ENCODE measurements around the gene EFCAB5.
"Not testable (repeated sequence)": the region's sequence is repeated elsewhere in the genome, so short reads cannot be mapped to it uniquely, and the experiment has no call there.

EFCAB5 gene

GRCh38 chr17:30062372-30062771, 120.9 kb downstream of the EFCAB5 start:
- no peak overlapping the region for H3K27ac ChIP-seq (ENCODE audit: low read length)
- no peaks in the 10 kb centered on the region for H3K9me3 ChIP-seq (ENCODE audit: control insufficient read depth, insufficient read depth, low read length)
- H3K4me1 ChIP-seq (ENCODE audit: control insufficient read depth, insufficient read depth, low read length): no peaks in the 10 kb centered on the region
- no peak overlapping the region for H3K4me3 ChIP-seq (ENCODE audit: low read length)
- DNase-seq (ENCODE audit: low read depth, low spot score): no peak
- no CpG with 5 or more reads among the region's 4 CpGs for WGBS (ENCODE audit: insufficient coverage, insufficient read length)
- no peaks in the 10 kb centered on the region for H3K27me3 ChIP-seq (ENCODE audit: control insufficient read depth, insufficient read depth, low read length)
- H3K36me3 ChIP-seq (ENCODE audit: control insufficient read depth, insufficient read depth, low read length): no peaks in the 10 kb centered on the region

DNA sequence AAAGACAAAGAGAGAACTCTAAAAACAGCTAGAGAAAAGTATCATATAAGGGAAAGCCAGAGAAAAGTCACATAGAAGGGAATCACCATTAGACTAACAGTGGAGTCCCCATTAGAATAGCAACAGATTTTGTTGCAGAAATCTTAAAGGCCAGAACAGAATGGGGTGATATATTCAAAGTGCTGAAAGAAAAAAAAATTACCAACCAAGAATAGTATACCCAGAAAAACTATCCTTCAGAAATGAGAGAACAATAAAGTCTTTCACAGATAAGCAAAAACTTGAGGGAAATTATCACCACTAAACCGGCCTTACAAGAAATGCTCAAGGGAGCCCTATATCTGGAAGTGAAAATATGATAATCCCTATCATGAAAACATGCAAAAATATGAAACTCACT, 123.3 kb downstream of the EFCAB5 start:
- DNase-seq (ENCODE audit: low read depth, low spot score): no peak
- no peaks in the 10 kb centered on the region for H3K36me3 ChIP-seq (ENCODE audit: control insufficient read depth, insufficient read depth, low read length)
- no CpG with 5 or more reads among the region's 1 CpG for WGBS (ENCODE audit: insufficient coverage, insufficient read length)

DNA sequence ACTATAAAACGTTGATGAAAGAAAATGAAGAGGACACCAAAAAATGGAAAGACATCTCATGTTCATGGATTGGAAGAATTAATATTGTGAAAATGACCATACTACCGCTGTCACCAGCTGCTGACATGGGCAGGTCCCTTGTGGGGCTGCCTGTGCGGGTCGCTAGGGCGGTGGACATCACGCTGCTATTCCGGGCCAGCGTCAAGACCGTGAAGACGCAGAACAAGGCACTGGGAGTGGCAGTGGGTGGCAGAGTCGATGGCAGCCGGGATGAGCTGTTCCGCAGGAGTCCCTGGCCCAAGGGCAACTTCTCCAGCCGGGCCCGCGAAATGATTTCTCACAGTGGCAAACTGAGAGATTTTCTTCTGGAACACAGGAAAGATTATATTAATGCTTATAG, 127.0 kb downstream of the EFCAB5 start:
- H3K27ac ChIP-seq (ENCODE audit: low read length): no peak overlapping the region
- no peaks in the 10 kb centered on the region for H3K9me3 ChIP-seq (ENCODE audit: control insufficient read depth, insufficient read depth, low read length)
- DNase-seq (ENCODE audit: low read depth, low spot score): no peak
- no peak overlapping the region for H3K4me3 ChIP-seq (ENCODE audit: low read length)
- no peaks in the 10 kb centered on the region for H3K36me3 ChIP-seq (ENCODE audit: control insufficient read depth, insufficient read depth, low read length)
- WGBS (ENCODE audit: insufficient coverage, insufficient read length): no CpG with 5 or more reads among the region's 16 CpGs
- H3K27me3 ChIP-seq (ENCODE audit: control insufficient read depth, insufficient read depth, low read length): no peaks in the 10 kb centered on the region
- H3K4me1 ChIP-seq (ENCODE audit: control insufficient read depth, insufficient read depth, low read length): no peaks in the 10 kb centered on the region

More for the DNA sequence above, 123.3 kb downstream of the EFCAB5 start:
- no peaks in the 10 kb centered on the region for H3K9me3 ChIP-seq (ENCODE audit: control insufficient read depth, insufficient read depth, low read length)
- H3K4me3 ChIP-seq (ENCODE audit: low read length): no peak overlapping the region
- H3K4me1 ChIP-seq (ENCODE audit: control insufficient read depth, insufficient read depth, low read length): no peaks in the 10 kb centered on the region
- H3K27me3 ChIP-seq (ENCODE audit: control insufficient read depth, insufficient read depth, low read length): no peaks in the 10 kb centered on the region
- no peak overlapping the region for H3K27ac ChIP-seq (ENCODE audit: low read length)

- no peaks in the 10 kb centered on the region; the same call in 1 of the 2 replicates for H3K36me3 ChIP-seq (ENCODE audit: control insufficient read depth, insufficient read depth, low read length)
- no peak for DNase-seq (ENCODE audit: low read depth, low spot score)
- H3K27me3 ChIP-seq (ENCODE audit: control insufficient read depth, insufficient read depth, low read length): no peaks in the 10 kb centered on the region
- no peaks in the 10 kb centered on the region for H3K9me3 ChIP-seq (ENCODE audit: control insufficient read depth, insufficient read depth, low read length)
- H3K4me1 ChIP-seq (ENCODE audit: control insufficient read depth, insufficient read depth, low read length): no peaks in the 10 kb centered on the region
- no peak overlapping the region for H3K4me3 ChIP-seq (ENCODE audit: low read length)
- WGBS (ENCODE audit: insufficient coverage, insufficient read length): no CpG with 5 or more reads among the region's 2 CpGs
- H3K27ac ChIP-seq (ENCODE audit: low read length): no peak overlapping the region
These were observed 132.8 kb downstream of the EFCAB5 start for GRCh38 chr17:30074254-30074653.

GRCh38 chr17:30074730-30075129, 133.3 kb downstream of the EFCAB5 start:
- no peaks in the 10 kb centered on the region for H3K27me3 ChIP-seq (ENCODE audit: control insufficient read depth, insufficient read depth, low read length)
- H3K4me1 ChIP-seq (ENCODE audit: control insufficient read depth, insufficient read depth, low read length): no peaks in the 10 kb centered on the region
- no peak overlapping the region for H3K27ac ChIP-seq (ENCODE audit: low read length)
- H3K36me3 ChIP-seq (ENCODE audit: control insufficient read depth, insufficient read depth, low read length): no peaks in the 10 kb centered on the region; the same call in 1 of the 2 replicates
- no peak overlapping the region for H3K4me3 ChIP-seq (ENCODE audit: low read length)
- H3K9me3 ChIP-seq (ENCODE audit: control insufficient read depth, insufficient read depth, low read length): no peaks in the 10 kb centered on the region
- DNase-seq (ENCODE audit: low read depth, low spot score): no peak
- WGBS (ENCODE audit: insufficient coverage, insufficient read length): no CpG with 5 or more reads among the region's 2 CpGs

DNA sequence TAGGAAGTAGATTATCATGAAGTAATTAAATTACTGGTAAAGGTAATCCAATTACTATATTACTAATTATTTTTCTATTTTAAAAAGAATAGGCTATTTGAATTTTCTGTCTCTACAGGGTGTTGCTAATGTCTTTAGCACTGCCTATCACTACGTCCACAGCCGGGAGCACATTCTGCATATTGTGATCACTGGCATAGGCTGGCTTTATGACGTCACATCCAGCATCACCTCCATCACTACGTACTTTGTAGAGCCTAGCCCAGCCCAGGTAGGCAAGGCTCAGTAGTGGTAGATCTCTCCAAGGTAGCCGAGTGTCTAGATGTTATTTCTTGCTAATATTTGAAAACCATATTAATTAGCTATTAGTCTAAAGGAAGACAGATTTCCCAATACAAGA, 141.3 kb downstream of the EFCAB5 start:
- Histone ChIP-seq H3K36me3 (ENCODE audit: control insufficient read depth, insufficient read depth, low read length) (no peaks in the 10 kb centered on the region), H3K4me1 (ENCODE audit: control insufficient read depth, insufficient read depth, low read length) (no peaks in the 10 kb centered on the region), H3K9me3 (ENCODE audit: control insufficient read depth, insufficient read depth, low read length) (no peaks in the 10 kb centered on the region), H3K27me3 (ENCODE audit: control insufficient read depth, insufficient read depth, low read length) (no peaks in the 10 kb centered on the region), H3K27ac (ENCODE audit: low read length) (no peak overlapping the region), H3K4me3 (ENCODE audit: low read length) (no peak overlapping the region)
- no peak for DNase-seq (ENCODE audit: low read depth, low spot score)
- no CpG with 5 or more reads among the region's 5 CpGs for WGBS (ENCODE audit: insufficient coverage, insufficient read length)

DNA sequence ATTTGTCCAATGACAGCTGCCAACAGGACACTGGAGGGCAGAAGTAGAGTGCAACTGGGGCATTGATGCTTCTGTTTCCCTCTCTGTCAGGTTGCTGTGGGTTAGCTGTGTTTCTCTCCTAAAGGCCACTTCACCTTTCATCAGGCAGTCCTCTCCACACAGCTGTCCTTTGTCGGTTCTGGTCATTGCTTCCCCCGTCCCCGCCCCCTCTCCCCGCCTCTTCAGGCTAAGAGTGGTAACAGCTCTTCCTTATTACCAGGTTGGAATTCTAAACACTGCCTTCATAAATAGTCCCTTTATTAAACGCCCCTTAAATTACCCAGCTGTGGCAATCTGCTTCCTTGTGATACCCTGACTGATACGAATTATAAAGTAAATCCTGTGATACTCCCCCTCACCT, 143.4 kb downstream of the EFCAB5 start:
- Histone ChIP-seq H3K27me3 (ENCODE audit: control insufficient read depth, insufficient read depth, low read length) (no peaks in the 10 kb centered on the region), H3K9me3 (ENCODE audit: control insufficient read depth, insufficient read depth, low read length) (no peaks in the 10 kb centered on the region), H3K27ac (ENCODE audit: low read length) (no peak overlapping the region), H3K4me1 (ENCODE audit: control insufficient read depth, insufficient read depth, low read length) (no peaks in the 10 kb centered on the region), H3K36me3 (ENCODE audit: control insufficient read depth, insufficient read depth, low read length) (no peaks in the 10 kb centered on the region), H3K4me3 (ENCODE audit: low read length) (no peak overlapping the region)
- DNase-seq (ENCODE audit: low read depth, low spot score): no peak
- no CpG with 5 or more reads among the region's 6 CpGs for WGBS (ENCODE audit: insufficient coverage, insufficient read length)

DNA sequence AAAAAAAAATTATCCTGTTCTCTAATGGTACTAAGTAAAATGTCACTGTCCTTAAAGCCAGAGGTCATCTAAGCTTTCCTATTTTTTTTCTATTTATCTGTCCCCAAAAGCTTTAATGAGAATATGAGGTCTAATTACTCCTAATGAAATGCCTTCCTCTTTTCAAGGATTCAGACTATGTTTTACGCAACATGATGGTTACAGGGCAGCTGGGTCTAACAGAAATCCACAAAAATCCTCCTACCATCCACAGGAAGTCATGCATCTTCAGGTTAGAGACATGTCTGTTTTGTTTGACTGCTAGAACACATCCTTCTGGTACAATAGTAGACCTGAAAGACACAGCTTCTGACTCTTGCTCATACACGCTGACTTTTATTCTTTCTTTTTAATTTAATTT, 145.5 kb downstream of the EFCAB5 start:
- no peak for DNase-seq (ENCODE audit: low read depth, low spot score)
- H3K36me3 ChIP-seq (ENCODE audit: control insufficient read depth, insufficient read depth, low read length): no peaks in the 10 kb centered on the region
- no peaks in the 10 kb centered on the region for H3K27me3 ChIP-seq (ENCODE audit: control insufficient read depth, insufficient read depth, low read length)
- H3K27ac ChIP-seq (ENCODE audit: low read length): no peak overlapping the region
- no CpG with 5 or more reads among the region's 2 CpGs for WGBS (ENCODE audit: insufficient coverage, insufficient read length)
- H3K4me1 ChIP-seq (ENCODE audit: control insufficient read depth, insufficient read depth, low read length): no peaks in the 10 kb centered on the region
- no peaks in the 10 kb centered on the region for H3K9me3 ChIP-seq (ENCODE audit: control insufficient read depth, insufficient read depth, low read length)
- H3K4me3 ChIP-seq (ENCODE audit: low read length): no peak overlapping the region

DNA sequence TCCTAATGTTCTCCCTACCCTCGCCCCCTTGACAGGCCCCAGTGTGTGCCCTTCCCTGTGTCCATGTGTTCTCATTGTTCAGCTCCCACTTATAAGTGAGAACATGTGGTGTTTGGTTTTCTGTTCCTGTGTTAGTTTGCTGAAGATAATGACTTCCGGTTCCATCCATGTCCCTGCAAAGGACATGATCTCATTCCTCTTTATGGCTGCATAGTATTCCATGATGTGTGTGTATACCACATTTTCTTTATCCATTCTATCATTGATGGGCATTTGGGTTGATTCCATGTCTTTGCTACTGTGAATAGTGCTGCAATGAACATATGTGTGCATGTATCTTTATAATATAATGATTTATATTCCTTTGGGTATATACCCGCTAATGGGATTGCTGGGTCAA, 146.0 kb downstream of the EFCAB5 start:
- WGBS (ENCODE audit: insufficient coverage, insufficient read length): no CpG with 5 or more reads among the region's 3 CpGs
- H3K27me3 ChIP-seq (ENCODE audit: control insufficient read depth, insufficient read depth, low read length); H3K36me3 ChIP-seq (ENCODE audit: control insufficient read depth, insufficient read depth, low read length); DNase-seq (ENCODE audit: low read depth, low spot score); H3K4me1 ChIP-seq (ENCODE audit: control insufficient read depth, insufficient read depth, low read length); H3K9me3 ChIP-seq (ENCODE audit: control insufficient read depth, insufficient read depth, low read length); H3K27ac ChIP-seq (ENCODE audit: low read length); H3K4me3 ChIP-seq (ENCODE audit: low read length): not testable (repeated sequence)

DNA sequence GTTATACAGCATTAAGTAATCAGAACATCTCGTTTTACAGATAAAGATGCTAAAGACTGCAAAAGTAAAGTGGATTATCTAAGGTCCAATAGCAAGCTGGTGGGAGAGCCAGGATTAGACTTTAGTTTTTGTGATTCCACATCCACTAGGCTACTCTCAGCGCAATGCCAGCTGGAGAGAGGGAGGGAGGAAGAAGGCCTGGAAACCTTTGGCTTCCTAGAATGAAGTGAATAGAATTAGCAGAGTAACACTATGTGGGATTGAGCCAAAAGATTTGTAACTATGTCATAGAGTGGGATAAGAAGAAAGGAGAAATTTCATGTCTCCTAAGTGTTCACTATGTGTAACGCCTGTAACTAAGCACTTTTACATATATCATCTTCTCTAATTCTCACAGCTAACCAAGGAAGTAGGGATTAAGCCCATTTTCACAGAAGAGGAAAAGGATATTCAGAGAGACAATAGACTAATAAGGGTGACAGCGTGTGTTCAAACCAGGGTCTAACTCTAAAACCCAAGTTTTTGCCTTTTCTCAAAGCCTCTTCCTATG, 149.8 kb downstream of the EFCAB5 start:
- H3K4me3 ChIP-seq (ENCODE audit: low read length): no peak overlapping the region
- H3K36me3 ChIP-seq (ENCODE audit: control insufficient read depth, insufficient read depth, low read length): no peaks in the 10 kb centered on the region
- WGBS (ENCODE audit: insufficient coverage, insufficient read length): no CpG with 5 or more reads among the region's 4 CpGs
- H3K27me3 ChIP-seq (ENCODE audit: control insufficient read depth, insufficient read depth, low read length): no peaks in the 10 kb centered on the region
- H3K27ac ChIP-seq (ENCODE audit: low read length): no peak overlapping the region
- no peak for DNase-seq (ENCODE audit: low read depth, low spot score)
- no peaks in the 10 kb centered on the region for H3K9me3 ChIP-seq (ENCODE audit: control insufficient read depth, insufficient read depth, low read length)
- no peaks in the 10 kb centered on the region for H3K4me1 ChIP-seq (ENCODE audit: control insufficient read depth, insufficient read depth, low read length)

- no peak overlapping the region for H3K27ac ChIP-seq (ENCODE audit: low read length)
- H3K4me3 ChIP-seq (ENCODE audit: low read length): no peak overlapping the region
- no peaks in the 10 kb centered on the region for H3K4me1 ChIP-seq (ENCODE audit: control insufficient read depth, insufficient read depth, low read length)
- WGBS (ENCODE audit: insufficient coverage, insufficient read length): no CpG with 5 or more reads among the region's 6 CpGs
- no peak for DNase-seq (ENCODE audit: low read depth, low spot score)
- no peaks in the 10 kb centered on the region for H3K36me3 ChIP-seq (ENCODE audit: control insufficient read depth, insufficient read depth, low read length)
- H3K9me3 ChIP-seq (ENCODE audit: control insufficient read depth, insufficient read depth, low read length): no peaks in the 10 kb centered on the region
- no peaks in the 10 kb centered on the region for H3K27me3 ChIP-seq (ENCODE audit: control insufficient read depth, insufficient read depth, low read length)
These were observed 150.3 kb downstream of the EFCAB5 start for GRCh38 chr17:30091771-30092170.
